GM19043 (cell line): ENCODE results near the gene CPED1.

Source experiments
- ATAC-seq: cut with Tn5 transposase; IDR thresholded peaks from one replicate; pipeline ENCODE4 v1.9.1; 2021; ENCODE audit warnings: low read depth; ENCODE audit not compliant: unreplicated experiment

Gene CPED1

DNA sequence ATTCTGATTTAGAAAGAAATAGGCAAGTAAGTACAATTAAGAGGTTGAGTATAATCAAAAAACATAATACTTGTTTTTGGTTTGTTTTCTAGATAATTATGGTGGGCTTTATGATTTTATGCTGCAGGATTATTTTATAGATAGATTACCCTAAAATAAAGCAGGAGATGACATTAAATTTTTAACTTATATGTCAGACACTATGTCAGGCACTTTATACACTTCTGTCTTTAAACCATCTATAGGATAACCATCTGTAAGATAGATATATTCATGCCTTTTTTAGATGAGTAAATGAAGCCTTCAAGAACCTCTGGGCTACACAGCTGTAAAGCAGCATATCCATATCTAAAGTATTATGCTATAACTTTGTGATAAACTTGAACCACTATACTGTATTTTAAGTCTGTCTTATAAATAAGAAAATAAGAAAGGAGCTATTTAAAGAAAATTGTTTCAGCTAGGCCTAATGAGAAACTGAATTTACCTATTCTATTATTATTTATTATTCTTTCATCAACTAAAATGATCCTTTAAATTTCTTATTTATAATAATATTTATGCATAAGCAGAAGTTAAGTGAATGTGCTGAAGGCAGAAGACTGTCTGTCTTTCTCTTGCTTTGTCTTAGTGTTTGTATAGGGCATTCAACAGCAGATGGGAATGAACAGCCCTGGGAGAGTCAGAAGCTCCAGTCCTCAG lies 94.0 kb downstream of the CPED1 start:
- ATAC-seq = no peak

DNA sequence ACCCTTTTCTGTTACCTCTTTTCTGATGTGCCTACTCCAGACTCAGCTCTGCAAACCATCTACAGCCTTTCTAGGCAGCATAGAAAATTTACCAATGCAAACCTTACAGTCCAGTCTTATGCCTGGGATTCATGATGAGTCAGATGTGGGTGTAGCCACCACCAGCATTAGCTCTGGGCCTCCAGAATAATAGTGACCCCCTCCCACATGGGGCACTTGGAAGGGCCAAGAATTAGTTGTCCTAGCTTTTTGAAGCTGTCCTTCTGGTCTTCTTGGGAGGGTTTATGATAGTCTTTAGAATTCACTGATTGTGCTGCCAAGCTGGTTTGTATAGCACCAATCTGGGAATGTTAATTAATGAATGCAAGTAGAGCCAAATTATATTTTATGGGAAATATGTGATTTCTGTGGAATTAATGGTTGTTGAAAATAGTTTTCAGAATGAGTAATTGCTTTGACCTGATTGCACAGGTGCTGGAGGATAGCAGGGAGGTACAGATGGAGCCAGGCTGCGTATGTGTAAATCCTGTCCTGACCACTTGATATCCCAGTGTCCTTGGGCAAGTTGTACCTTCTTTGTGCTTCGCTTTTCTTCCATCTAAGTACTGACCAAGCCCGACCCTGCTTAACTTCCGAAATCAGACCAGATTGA lies 94.8 kb downstream of the CPED1 start:
- no peak for ATAC-seq

DNA sequence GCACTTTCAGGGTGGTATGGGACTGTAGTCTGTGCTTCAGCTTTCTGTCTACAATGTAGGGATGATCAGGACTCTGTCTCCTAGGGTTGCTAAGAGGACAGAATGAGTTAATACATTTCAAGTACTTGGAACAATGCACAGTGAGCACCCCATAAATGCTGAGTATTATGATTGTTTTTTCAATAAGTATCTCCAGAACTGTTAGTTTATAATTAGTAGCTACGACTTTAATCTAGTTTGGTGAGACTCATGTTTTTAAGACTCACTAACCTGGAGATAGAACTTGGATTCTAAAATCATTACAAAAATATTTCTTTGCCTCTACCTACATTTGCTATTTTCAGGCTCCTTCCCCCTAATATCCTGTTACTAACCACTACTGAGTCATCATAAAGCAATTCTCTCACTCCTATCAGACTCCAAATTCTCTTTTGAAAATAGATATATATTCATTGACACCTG lies 95.3 kb downstream of the CPED1 start:
- ATAC-seq = no peak

DNA sequence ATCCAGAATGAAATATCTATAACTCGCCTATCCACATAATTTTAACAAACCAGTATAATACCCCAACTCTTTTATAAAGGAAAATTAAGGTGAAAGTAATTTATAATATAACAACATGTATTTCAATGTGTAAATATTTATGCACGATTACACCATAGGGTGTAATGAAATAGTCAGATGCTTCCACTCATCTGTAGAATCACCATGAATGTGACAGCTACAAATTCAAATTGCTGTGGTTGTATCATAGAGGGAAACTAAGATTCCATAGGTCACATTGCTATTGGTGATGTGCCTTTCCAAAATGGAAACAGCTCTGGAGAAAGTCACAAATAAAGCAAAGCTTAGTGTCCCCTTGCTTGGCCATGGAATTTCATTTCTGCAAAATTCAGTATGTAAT lies 95.7 kb downstream of the CPED1 start:
- no peak for ATAC-seq

DNA sequence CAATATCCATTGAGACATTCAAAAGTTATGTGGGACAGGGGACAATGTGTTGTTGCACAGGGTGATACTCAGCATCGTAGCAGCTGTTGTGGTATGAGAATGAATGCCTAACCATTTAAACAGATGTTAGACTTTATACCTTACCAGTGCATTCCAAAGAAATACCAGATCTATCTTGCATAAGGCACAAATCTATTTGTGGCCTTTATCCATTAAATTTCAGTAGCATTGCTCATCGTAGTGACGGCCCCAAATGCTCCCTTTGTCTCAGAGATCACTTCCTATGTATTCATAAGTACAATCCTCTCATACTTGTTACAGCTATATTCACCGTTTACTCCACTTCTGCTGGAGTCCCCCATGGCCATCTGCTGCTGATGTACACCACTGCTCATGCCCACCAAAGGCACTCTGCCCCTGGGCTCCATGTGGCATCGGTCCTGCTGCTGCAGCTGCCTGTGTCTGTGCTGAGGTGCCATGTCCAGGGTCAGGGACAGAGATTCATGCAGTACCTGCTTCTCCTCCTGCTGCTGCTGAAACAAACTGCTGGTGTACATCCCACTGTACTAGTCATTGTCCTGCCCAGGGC lies 96.3 kb downstream of the CPED1 start:
- ATAC-seq = no peak

DNA sequence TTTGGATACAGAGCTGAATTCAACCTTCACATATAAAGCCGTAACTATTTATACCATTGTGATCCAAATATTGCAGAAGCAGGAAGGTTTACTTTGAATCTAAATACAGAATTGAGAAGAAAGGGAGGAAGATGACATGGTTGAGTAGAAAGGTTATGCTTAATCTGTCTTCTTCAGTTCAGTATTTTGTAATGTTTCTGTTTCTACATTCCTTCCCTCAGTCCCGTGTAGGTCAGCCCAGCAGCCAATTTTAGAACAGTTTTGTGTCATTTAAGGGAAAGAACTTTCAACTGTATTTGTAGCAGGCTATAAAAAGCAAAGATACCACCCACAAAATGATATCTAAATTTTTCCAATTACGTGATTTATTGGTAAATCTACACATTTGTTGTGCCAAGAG lies 97.4 kb downstream of the CPED1 start:
- no peak for ATAC-seq

DNA sequence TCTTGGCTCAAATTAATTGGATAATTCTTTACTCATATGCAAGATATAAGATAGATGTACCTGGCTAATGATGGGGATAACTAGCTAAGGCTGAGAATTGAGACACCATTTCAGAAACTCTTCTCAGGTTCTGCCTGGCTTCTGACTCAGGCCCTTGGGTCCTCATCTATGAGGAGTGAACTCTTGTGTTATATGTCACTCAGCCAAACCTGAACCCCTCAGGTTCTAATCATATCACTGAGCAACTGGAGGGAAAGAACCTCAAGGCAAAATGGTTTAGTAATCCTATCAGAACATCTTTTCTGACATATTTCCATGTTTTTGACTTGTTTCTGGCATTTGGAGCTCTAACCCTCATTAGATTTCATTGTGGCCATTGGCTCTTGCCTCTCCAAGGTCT lies 100.4 kb downstream of the CPED1 start:
- no peak for ATAC-seq

DNA sequence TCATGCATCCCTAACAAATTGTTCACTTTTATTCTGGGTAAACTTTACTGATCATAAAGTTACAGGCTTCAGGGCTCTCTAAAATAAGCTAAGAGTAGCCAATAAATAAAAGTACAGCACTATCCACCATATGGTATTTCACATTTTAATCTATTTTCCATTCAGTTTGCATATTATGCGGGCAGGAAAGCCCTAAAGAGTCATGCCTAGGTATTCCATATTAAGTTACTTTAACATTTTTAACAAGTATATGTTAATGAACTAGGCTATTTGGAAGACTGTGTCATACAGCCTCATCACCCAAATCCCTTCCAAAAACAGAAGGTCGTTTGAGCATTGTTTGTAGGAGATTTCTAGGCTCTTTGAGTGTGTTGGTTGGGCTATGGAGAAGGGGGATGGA lies 106.3 kb downstream of the CPED1 start:
- ATAC-seq = no peak

DNA sequence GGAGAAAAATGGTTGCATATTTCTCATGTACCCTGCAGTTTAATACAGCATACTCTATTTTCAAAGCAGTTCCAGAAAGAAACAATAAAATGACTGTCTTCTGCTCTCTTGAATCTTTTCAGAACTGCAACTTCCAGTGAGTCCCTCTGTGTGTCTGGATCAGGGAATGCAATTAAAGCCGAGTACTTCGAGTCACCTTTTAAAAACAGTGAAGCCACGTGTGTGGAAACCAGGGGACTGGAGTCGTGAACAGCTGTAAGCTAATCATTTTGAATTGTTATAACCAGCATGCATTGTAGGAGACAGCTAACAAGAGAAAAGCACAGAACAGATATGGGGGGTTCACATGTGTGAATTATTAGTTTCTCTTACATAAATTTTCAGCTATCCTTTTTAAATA lies 109.1 kb downstream of the CPED1 start:
- no peak for ATAC-seq

DNA sequence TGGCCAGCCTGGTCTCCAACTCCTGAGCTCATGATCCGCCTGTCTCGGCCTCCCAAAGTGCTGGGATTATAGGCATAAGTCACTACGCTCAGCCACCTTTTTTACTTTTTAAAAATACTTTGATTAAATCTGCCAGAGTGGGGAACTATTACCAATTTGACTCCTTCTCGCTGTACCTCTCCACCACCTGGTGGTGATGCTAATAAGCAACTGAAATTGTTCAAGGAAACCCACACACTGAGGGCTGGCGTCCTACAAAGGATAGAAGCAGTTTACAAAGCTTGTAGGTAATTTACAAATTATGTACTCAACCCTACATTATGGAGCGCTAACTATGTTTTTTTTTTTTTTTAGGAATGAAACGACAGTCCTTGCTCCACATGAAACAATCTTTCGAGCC lies 111.1 kb downstream of the CPED1 start:
- no peak for ATAC-seq

DNA sequence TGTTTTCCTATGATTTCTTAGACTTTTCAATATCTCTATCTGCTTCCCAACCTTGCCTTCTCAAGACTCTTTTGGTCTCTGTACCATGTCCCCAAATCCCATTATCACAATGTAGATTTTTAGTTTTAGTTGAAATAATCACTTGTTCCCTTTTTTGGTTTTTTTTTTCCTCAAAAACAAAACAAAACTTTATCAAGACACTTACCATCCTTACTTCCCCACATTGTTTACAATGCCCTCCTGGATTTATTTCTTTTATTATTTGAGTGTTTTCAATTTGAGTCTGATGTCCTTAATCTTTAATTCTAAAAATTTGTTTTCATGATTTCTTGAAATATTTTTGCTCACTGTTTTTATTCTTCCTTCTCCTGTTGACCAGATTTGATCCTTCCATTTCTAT lies 112.6 kb downstream of the CPED1 start:
- ATAC-seq = no peak

DNA sequence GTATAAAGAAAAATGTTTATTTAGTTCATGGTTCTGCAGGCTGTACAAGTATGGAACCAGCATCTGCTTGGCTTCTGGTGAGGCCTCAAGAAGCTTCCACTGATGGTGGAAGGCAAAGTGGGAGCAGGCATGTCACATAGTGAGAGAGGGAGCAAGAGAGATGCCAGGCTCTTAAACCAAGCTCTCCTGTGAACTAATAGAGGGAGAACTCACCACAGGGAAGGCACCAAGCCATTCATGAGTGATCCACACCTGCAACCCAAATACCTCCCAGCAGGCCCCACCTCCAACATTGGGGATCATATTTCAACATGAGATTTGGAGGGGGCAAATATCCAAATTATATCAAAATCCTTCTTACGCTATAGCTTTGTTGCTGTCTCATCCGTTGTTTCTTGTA lies 113.1 kb downstream of the CPED1 start:
- ATAC-seq = no peak

DNA sequence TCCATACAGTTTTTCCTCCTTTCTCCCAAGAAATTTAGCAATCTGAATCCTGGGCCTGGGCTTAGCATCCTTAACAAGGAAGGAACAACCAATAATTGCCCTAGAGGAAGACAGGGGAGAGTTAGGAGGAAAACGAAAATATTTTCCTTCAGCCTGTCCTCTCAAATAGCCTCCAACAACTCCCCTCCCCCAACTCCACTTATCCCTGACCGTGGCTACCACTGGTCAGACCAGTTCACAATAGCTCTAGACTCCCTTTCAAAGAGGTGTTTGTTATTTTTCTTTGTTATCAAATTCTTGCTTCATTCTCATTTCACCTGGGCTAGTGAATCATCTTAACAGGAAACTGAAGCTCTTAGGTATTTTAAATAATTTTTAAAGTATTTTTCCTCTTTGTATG lies 114.1 kb downstream of the CPED1 start:
- ATAC-seq = no peak

DNA sequence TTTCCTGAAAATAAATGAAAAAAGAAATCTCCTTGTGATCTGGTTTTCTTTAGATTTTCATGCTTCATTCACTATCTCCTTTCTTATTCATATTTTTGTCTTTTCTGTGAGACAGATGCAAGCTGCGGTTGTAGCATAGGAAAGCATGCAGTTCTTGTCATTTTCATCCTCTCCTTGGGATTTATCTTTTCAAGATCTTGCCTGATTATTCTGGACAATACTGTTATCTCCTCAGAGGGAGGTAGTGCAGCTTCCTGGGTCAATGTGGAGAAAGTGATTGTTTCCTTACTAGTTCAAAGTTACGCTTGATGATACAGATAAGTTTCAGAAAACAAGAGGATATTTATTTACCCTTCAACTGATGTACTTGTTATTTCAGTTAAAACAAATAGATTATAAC lies 114.6 kb downstream of the CPED1 start:
- ATAC-seq = no peak

DNA sequence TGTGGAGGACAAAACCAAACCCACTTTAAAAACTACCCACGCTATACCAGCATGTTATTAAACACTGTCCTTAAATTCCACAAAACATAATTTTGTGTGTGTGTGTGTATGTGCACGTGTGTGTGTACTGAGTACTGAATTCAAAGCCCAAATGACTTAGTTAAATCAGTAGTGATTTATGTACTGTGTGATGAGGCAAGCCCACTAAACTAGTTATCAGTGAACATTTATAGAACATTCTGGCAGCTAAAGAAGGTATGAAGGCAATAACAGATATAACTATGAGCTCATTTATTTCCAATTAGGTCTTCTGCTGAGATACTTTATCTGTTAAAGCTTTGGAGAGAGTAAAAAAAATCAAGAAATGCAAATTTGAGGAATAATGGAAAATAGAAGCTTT lies 115.1 kb downstream of the CPED1 start:
- ATAC-seq = no peak

DNA sequence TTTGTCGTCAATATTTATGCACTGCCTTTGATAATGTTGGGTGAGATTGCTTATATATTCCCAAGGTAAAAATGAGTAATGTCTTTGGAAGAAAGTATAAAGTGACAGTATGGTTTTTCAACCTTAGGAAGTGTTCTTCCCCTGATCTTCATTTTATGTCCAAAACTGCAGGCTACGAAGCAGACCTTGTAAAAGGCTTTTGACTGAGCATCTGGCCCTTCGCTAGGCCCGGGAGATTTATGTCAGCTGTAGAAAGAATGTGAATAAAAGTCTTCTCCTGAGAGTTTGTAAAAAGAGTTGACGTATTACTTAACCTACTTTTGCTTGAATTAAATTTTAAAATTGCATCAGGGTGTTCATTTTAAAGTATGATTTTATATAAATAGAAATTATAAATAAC lies 116.8 kb downstream of the CPED1 start:
- no peak for ATAC-seq

DNA sequence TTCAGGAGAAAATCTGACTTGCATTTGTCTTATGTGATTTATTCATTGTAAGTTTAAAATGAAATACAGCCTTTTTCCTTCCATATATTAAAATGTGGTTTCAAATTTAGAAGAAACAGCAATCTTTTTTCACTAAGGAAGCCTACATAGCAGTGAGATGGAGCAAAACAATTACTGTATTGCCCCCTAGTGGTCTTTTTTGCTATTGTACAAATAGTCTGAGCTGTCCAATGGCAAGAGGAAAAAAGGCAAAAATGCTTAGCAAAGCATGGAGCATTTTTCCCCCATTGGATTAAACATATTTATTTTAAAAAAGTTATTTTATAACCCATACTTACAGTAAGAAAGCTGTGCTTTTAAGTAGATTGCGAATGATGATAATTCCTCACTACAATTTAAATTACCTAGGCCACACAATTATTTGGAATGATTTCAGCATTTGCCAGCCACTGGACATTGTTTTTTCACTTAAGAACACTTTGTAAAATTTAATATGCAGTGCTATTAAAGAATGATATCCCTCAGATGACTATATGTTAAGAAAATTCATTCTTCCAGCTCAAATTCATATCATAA lies 119.5 kb downstream of the CPED1 start:
- peak; percentile 92 for ATAC-seq

DNA sequence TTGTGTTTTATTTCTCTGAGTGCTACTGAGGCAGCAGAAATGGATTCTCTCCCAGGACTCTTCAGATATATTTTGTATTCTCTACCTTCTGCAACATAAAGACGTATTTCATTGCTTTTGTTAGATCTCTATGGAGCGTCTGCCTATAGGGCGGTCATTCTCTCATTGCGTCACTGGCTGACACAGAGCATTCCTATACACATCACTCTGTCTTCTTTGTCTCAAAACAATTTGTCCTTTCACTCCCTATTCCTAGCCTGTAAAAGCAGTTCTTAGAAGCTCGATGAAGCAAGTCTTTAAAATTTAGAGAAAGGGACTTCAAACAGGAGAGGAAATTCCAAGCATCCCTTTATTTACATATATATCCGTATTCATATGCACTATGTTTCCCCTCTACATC lies 120.6 kb downstream of the CPED1 start:
- no peak for ATAC-seq

DNA sequence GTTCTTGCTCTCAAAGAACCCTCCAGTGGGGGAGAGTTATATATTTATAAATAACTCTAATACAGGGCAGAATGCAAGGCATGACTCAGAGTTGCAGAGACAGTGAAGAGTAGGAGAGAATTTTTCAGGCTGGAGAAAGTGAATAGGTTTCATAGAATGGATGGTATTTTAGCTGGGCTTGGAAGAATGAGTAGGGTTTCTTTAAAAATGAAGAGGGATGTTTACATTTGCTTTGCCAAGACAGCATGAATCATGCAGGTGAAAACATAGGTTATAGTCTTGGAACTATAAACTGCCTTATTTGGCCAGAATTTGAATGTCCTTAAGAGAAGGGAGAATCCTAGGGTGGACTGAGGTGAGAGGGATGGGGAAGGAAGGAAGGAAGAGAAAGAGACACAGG lies 124.8 kb downstream of the CPED1 start:
- ATAC-seq = no peak

DNA sequence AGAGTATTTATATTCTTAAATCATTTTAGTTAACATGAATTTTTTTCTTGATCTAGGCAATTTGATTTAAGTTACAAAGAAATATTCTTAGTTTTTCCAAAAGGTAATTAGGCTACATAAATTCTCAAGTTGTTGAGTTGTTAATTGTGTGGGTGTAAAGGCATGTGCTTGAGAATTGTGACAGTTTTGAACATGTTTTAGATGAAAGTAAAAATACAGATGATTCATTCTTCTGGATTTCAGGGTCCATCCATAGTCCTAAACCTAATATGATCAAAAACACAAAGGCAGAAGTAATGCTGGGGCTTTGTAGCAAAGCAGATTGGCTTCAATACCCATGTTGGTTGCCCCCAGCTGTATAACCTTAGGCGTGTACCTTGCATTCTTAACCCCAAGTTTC lies 127.9 kb downstream of the CPED1 start:
- no peak for ATAC-seq

DNA sequence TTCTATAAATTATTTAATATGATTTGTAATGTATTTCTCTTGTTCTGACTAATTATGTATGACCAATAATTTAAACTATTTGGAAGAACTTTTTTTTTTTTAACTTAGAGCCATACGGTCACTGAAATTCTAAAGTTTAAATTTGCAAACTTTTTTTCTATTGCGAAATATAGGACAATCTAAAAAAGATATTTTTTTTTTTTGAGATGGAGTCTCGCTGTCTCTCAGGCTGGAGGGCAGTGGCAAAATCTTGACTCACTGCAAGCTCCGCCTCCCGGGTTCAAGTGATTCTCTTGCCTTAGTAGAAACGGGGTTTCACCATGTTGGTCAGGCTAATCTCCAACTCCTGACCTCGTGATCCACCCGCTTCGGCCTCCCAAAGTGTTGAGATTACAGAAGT lies 130.5 kb downstream of the CPED1 start:
- ATAC-seq = no peak

DNA sequence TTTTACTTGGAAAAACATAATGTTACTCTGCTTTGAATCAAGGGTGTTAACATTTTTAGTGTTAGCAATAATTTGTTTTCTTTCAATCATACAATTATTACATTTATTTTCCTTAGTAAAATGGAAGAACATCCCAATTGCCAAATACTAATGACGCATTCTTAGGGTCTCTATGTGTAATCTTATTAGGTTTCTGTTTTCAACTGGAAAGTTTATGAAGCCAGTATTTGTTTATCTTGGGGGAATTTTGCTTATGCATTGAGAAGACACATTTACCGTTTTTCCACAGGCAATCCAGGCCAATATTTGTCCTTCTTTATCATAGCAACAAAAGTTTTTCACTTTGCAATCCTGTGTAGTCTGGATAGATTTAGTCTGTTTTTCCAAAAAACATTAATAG lies 134.5 kb downstream of the CPED1 start:
- ATAC-seq = no peak
